OCI-M1 (cell line): Measurements from ENCODE around the gene HERPUD2.
A peak's percentile ranks its signal among the peaks of the same experiment; 100 is the strongest.

Source experiments
- DNase-seq: peaks from one replicate; lab custom pipeline; 2025; lab: John Stamatoyannopoulos, UW

Gene HERPUD2

DNA sequence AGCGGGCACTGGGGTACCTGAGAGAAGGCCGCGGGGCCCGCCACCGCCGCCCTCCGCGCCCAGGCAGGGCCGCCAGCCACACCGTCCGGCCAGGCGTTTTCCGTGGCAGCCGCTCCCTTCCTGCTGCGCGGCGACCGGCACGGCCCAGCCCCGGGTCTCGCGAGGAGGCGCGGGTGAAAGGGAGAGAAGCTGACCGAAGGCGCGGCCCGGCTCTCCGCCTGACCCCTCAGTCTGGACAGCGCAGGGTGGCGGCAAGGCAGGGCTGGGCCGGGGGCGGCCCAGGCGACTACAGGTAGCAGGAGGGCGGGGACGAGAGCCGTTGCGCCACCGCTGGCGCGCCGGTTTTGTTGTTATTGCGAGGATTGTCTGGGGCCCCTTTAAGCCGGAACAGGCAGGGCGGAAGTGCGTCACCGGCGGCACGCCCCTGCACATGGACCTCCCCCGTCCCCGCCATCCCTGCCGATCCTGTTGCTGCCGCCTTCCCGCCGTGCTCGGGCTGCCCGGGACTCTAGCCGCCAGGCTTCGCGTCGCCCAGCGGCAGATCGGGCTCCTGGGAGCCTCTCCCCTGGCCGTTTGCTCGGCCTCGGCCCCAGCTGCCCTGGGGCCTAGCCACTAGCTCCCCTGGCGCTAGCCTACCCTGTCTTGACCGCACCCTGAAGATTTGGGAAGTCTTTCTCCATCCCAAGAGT lies at the start of gene HERPUD2:
TSS of gene HERPUD2 (minus strand) at position 352 of the 689 bp plus-strand sequence. CDS start 805 bp downstream, outside the sequence.
- DNase-seq: peak; percentile 92

- no peak for DNase-seq
Measured at GRCh38 chr7:35738889-35739288, 44.0 kb upstream of the HERPUD2 start.

- DNase-seq: no peak
Measured at GRCh38 chr7:35736725-35737124, 41.8 kb upstream of the HERPUD2 start.

- DNase-seq: no peak
Measured at GRCh38 chr7:35735396-35735795, 40.5 kb upstream of the HERPUD2 start.

- no peak for DNase-seq
Measured at GRCh38 chr7:35734001-35734483, 39.1 kb upstream of the HERPUD2 start.

DNA sequence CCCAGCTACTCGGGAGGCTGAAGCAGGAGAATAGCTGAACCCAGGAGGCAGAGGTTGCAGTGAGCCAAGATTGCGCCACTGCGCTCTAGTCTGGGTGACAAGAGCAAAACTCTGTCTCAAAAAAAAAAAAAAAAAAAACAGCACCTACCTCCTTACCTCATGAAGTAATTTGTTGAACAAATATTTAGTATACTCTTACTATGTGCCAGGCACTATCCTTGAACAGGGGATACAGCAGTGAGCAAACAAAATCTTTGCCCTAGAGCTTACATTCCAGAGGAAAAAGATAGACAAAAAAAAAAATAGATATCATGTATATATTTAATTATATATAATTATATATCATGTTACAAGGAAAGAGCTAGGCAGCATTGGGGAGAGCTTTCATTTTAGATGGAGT lies 36.4 kb upstream of the HERPUD2 start:
- no peak for DNase-seq

DNA sequence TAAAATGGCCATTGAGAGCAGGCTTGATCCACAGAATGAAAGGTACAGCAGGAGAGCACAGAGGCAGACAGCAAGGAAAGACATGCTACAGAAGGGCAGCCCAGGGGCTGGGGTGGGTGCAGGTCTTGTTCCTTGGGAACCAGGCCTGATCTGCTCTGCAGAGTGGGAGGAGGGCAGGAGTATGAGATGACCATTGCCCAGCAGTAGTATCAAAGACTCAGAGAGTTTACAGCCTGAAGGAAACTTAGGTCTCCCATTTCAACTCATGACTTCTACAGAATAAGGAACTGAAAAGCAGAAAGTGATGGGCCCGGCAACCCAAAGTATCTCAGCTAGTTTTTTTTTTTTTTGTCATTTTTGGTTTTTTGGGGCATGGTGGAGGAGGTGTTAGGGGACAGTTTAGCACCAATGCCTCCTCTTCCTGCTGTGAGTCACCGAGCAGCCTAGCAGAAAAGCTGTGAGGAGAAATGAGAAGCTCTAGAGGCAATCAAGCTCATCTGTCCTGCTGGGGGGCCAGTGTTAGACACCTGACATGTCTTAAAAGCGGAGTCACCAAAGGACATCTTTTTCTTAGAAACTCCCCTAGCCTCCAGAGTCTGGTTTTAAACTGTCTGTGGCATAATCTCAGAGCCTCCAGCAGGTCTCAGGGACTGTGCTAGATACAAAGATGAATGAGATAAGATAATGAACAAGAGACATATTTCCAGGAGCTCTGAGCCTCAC lies 34.3 kb upstream of the HERPUD2 start:
- DNase-seq: peak; percentile 61

- no peak for DNase-seq
Measured at GRCh38 chr7:35728412-35729060, 33.6 kb upstream of the HERPUD2 start.

- no peak for DNase-seq
Measured at GRCh38 chr7:35727571-35727970, 32.6 kb upstream of the HERPUD2 start.

- DNase-seq: no peak
Measured at GRCh38 chr7:35726654-35727053, 31.7 kb upstream of the HERPUD2 start.

DNA sequence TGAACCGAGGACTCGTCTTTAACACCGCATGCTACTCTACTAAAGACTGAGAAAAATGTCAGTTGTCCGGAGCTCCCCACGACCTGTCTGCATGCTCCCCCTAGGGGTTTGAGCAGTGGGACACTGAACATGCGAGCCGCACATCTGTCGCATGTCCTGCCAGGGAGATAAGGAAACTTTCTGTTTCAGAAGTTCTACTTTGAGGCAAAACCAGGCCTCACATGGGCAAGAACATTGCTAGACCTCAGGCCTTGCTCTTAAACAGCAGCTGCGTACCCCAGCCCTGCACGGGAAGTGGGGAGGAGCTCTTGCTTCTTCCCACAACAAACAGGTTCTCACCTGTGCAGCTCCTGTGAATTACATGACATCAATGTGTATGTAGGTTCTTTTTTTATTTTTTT lies 30.3 kb upstream of the HERPUD2 start:
- no peak for DNase-seq

DNA sequence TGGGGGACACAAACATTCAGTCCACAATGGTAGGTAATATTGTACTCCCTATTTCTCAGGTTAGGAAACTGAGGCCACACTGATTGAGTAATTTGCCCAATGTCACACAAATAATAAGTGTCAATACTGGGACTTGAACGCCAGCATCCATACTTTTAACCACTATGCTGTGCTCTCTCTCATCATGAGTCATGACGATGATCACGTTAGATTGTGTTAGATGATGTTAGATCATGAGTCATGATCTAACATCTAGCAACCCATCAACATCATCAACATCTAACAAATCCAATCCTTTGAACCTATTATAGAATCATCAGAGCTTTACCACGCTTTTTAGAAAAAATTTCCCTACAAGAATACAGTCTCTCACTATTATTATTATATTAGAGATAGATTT lies 28.1 kb upstream of the HERPUD2 start:
- no peak for DNase-seq

- DNase-seq: no peak
Measured at GRCh38 chr7:35722054-35722849, 27.3 kb upstream of the HERPUD2 start.

- no peak for DNase-seq
Measured at GRCh38 chr7:35721288-35721687, 26.4 kb upstream of the HERPUD2 start.

GRCh38 chr7:35720849-35721248 lies 25.9 kb upstream of the HERPUD2 start:
- DNase-seq: no peak

- no peak for DNase-seq
Measured at GRCh38 chr7:35720032-35720431, 25.1 kb upstream of the HERPUD2 start.

DNA sequence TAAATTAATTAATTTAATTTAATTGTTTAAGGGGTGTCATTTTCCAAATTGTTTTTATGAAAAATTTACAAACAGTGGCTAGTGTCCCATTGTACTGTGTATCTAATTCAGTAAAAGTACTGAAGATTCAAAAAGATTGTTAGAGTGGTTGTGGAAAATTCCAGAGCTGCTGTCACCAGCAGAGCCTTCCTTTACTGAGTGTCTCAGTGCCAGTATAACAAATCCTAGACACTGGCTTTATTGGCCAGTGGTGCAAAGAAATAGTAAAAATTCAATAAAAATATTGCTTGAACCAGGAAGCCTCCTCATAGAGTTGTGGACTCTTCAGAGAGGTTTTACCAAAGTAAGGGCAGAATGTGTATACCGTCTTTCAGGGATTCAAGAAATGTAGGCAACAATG lies 23.1 kb upstream of the HERPUD2 start:
- DNase-seq: no peak

DNA sequence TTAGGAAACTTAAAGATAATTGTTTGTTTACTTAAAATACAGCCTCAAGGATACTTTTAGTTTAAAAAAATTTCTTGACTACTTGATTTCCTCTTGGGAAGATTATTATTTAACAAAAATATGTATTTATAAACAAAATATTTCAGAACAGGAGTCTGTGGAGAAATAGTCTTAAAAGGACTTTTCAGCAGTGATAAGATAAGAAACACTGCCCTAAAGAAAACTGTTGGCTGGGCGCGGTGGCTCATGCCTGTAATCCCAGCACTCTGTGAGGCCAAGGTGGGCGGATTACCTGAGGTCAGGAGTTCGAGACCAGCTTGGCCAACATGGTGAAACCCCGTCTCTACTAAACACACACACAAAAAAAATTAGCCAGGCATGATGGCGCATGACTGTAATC lies 22.6 kb upstream of the HERPUD2 start:
- DNase-seq: no peak

DNA sequence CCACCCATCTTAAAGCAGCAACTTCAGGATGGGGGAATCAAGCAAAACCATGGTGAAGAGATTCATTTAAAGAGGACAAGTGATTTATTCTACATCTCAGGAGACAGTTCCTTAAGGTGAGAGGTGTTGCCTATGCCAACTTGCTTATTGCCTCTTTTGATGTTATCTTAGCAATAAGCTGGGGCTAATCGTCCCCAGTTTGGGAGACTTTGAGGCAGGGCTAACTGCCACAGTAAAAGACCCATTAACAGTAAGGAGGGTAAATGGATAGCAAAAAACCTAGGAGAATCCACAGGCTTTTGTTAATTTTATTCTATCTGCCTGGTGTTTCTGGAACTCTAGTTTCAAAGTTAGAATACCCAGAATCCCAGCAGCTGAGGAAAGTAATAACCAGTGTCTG lies 22.1 kb upstream of the HERPUD2 start:
- DNase-seq: no peak

GRCh38 chr7:35716038-35716803 lies 21.3 kb upstream of the HERPUD2 start:
- no peak for DNase-seq

- peak; percentile 22 for DNase-seq
Measured at GRCh38 chr7:35714862-35715261, 19.9 kb upstream of the HERPUD2 start.
